HCT116 (cell line): ENCODE measurements around the gene TCP11L2. TPM values are rescaled to one million over a fixed set of nuclear protein-coding genes. Genes with fewer than 3 reads are reported as not detected.

Experiments
- ATAC-seq: fragments of 200-7000 bp; cut with Tn5 transposase; 2 replicates; pipeline ENCODE4 v1.9.1; 2020; ENCODE audit warnings: mild to moderate bottlenecking, moderate library complexity
- BruUV-seq: library from RNA; stranded (reverse); fragments of 400-500 nt; replicated peaks from 2 replicates; lab custom pipeline; 2021; lab: Mats Ljungman, UMichigan
- CTCF ChIA-PET: fragments of 300-600 bp; sonication (Branson Sonifier 250); formaldehyde crosslinking; loops from one replicate; lab custom pipeline; 2021; ENCODE audit warnings: antibody characterized with exemption; lab: Charles Lee
- POLR2A ChIA-PET: fragments of 300-600, 350-600 bp; sonication (Branson Sonifier 250); formaldehyde crosslinking; loops from one replicate; lab custom pipeline; 2021; ENCODE audit warnings: antibody characterized with exemption; lab: Charles Lee
- RAD21 ChIA-PET, 2 experiments: fragments of 300-600 bp; sonication (Branson Sonifier 250); formaldehyde crosslinking; loops; one replicate each; lab custom pipeline; 2023; ENCODE audit warnings: low total read pairs in 2 of 2; ENCODE audit not compliant: uncharacterized antibody in 2 of 2, unreplicated experiment in 2 of 2, low non-redundant PET in 1 of 2; lab: Charles Lee
- DNase-seq: peaks from one replicate; pipeline ENCODE4 v3.0.0-alpha.2; 2010; ENCODE audit warnings: low read depth, low spot score
- H2AFZ ChIP-seq: fragments of 200-600 bp; shearing (Covaris generic), sonication (generic); 2 replicates; pipeline ENCODE4 v1.6.1; 2017; ENCODE audit warnings: low read depth, mixed run types, mixed read lengths, antibody characterized with exemption, low read length; ENCODE audit not compliant: poor library complexity, severe bottlenecking
- H3K27ac ChIP-seq: 2 replicates; pipeline ENCODE4 v1.5.1; 2012; ENCODE audit warnings: low read depth, low read length
- H3K27me3 ChIP-seq: fragments of 200-600 bp; sonication (generic); 2 replicates; pipeline ENCODE4 v1.6.1; 2016; ENCODE audit warnings: mixed run types, low read length, mixed read lengths; ENCODE audit not compliant: insufficient read depth
- H3K36me3 ChIP-seq, 2 experiments: fragments of 200-500 bp in 1 of 2; fragments of 200-600 bp in 1 of 2; sonication (Bioruptor generic) in 1 of 2; sonication (generic) in 1 of 2; 2 replicates each; pipeline versions ENCODE4 v1.5.1 to v1.6.1; 2014 to 2016; ENCODE audit warnings: low read length in 2 of 2, inconsistent platforms in 1 of 2, mixed read lengths in 1 of 2, mixed run types in 1 of 2; ENCODE audit not compliant: insufficient read depth in 2 of 2, control insufficient read depth in 1 of 2
- H3K4me1 ChIP-seq, 2 experiments: fragments of 200-600 bp in 1 of 2; sonication (generic) in 1 of 2; 2 replicates each; pipeline versions ENCODE4 v1.5.1 to v1.6.1; 2012 to 2017; ENCODE audit warnings: low read length in 2 of 2, inconsistent platforms in 1 of 2, mild to moderate bottlenecking in 1 of 2, mixed read lengths in 1 of 2, mixed run types in 1 of 2, moderate library complexity in 1 of 2; ENCODE audit not compliant: insufficient read depth in 2 of 2, control insufficient read depth in 1 of 2
- H3K4me2 ChIP-seq: fragments of 200-600 bp; sonication (generic); 2 replicates; pipeline ENCODE4 v1.6.1; 2017; ENCODE audit warnings: mixed run types, low read length, mixed read lengths
- H3K4me3 ChIP-seq, 2 experiments: fragments of 200-600 bp in 1 of 2; sonication (generic) in 1 of 2; replicated peaks in 1 of 2; 2 replicates each; pipeline ENCODE4 v1.5.1; 2011 to 2016; ENCODE audit warnings: low read length in 2 of 2, control low read depth in 1 of 2, low read depth in 1 of 2, mild to moderate bottlenecking in 1 of 2, mixed read lengths in 1 of 2, mixed run types in 1 of 2
- H3K79me2 ChIP-seq: fragments of 200-600 bp; sonication (generic); 2 replicates; pipeline ENCODE4 v1.6.1; 2017; ENCODE audit warnings: mild to moderate bottlenecking, mixed run types, low read length, moderate library complexity, mixed read lengths; ENCODE audit not compliant: insufficient read depth
- H3K9ac ChIP-seq: fragments of 200-600 bp; sonication (generic); 2 replicates; pipeline ENCODE4 v1.6.1; 2016; ENCODE audit warnings: low read length, mixed read lengths
- H3K9me2 ChIP-seq: fragments of 200-600 bp; sonication (generic), shearing (Covaris generic); 2 replicates; pipeline ENCODE4 v1.6.1; 2017; ENCODE audit warnings: mixed run types, mild to moderate bottlenecking, moderate library complexity; ENCODE audit not compliant: insufficient read depth
- H3K9me3 ChIP-seq, 2 experiments: fragments of 200-500 bp in 1 of 2; fragments of 200-600 bp in 1 of 2; sonication (Bioruptor generic) in 1 of 2; sonication (generic) in 1 of 2; 2 replicates each; pipeline ENCODE4 v1.6.1; 2014 to 2017; ENCODE audit warnings: low read length in 2 of 2, mixed read lengths in 2 of 2, inconsistent platforms in 1 of 2, low read depth in 1 of 2, mild to moderate bottlenecking in 1 of 2, mixed run types in 1 of 2, moderate library complexity in 1 of 2; ENCODE audit not compliant: control insufficient read depth in 1 of 2, insufficient read depth in 1 of 2
- H4K20me1 ChIP-seq: fragments of 200-600 bp; sonication (generic), shearing (Covaris generic); 2 replicates; pipeline ENCODE4 v1.6.1; 2017; ENCODE audit warnings: mixed run types, mild to moderate bottlenecking, moderate library complexity; ENCODE audit not compliant: insufficient read depth
- CBX3 ChIP-seq: IDR thresholded peaks from 2 replicates; pipeline ENCODE4 v1.6.1; 2012; ENCODE audit warnings: low read depth
- CEBPB ChIP-seq: IDR thresholded peaks from 2 replicates; pipeline ENCODE4 v1.6.1; 2012; ENCODE audit warnings: low read depth
- EGR1 ChIP-seq: IDR thresholded peaks from 2 replicates; pipeline ENCODE4 v1.6.1; 2012; ENCODE audit warnings: low read depth
- ELF1 ChIP-seq: IDR thresholded peaks from 2 replicates; pipeline ENCODE4 v1.6.1; 2012; ENCODE audit warnings: low read depth, borderline replicate concordance
- EZH2 ChIP-seq: fragments of 200-600 bp; sonication (generic); IDR thresholded peaks from 2 replicates; pipeline ENCODE4 v1.6.1; 2017; ENCODE audit warnings: antibody characterized with exemption, mixed run types
- JUND ChIP-seq: IDR thresholded peaks from 2 replicates; pipeline ENCODE4 v1.6.1; 2012
- POLR2A ChIP-seq: IDR thresholded peaks from 2 replicates; pipeline ENCODE4 v1.7.0; 2011; ENCODE audit warnings: borderline replicate concordance; ENCODE audit not compliant: insufficient read depth, insufficient read length; ENCODE audit errors: extremely low read depth
- POLR2AphosphoS5 ChIP-seq: IDR thresholded peaks from 2 replicates; pipeline ENCODE4 v1.6.1; 2011; ENCODE audit warnings: mild to moderate bottlenecking, low read depth, low read length, moderate library complexity
- RAD21 ChIP-seq: IDR thresholded peaks from 2 replicates; pipeline ENCODE4 v1.6.1; 2012; ENCODE audit warnings: low read depth, mild to moderate bottlenecking
- SIN3A ChIP-seq: IDR thresholded peaks from 2 replicates; pipeline ENCODE4 v1.6.1; 2012; ENCODE audit warnings: low read depth
- SP1 ChIP-seq: IDR thresholded peaks from 2 replicates; pipeline ENCODE4 v1.6.1; 2012; ENCODE audit warnings: low read depth
- TCF7L2 ChIP-seq: IDR thresholded peaks from 2 replicates; pipeline ENCODE4 v1.7.0; 2011; ENCODE audit warnings: borderline replicate concordance, inconsistent platforms; ENCODE audit not compliant: insufficient read depth, insufficient read length; ENCODE audit errors: extremely low read depth
- ZFX ChIP-seq: fragments of 450-650 bp; IDR thresholded peaks from 2 replicates; pipeline ENCODE4 v1.6.1; 2017
- intact Hi-C: fragments of 100-400 bp; cut with micrococcal nuclease; formaldehyde crosslinking; loops from 2 replicates; pipeline ENCODE4 v1.10.0; 2022
- total RNA-seq: library from RNA; stranded (reverse); gene quantifications from one replicate; pipeline ENCODE4 v1.2.1, GENCODE V29; 2021; ENCODE audit not compliant: unreplicated experiment
- TF ChIP-seq, protein P1 (sequence below): IDR thresholded peaks from 2 replicates; pipeline ENCODE4 v1.6.1; 2011; ENCODE audit warnings: mild to moderate bottlenecking, low read length, moderate library complexity; ENCODE audit not compliant: insufficient replicate concordance; ENCODE audit errors: extremely low read depth
- TF ChIP-seq, protein P2 (sequence below): IDR thresholded peaks from 2 replicates; pipeline ENCODE4 v1.6.1; 2012
- TF ChIP-seq, protein P3 (sequence below): IDR thresholded peaks from 2 replicates; pipeline ENCODE4 v1.6.1; 2012

The TCP11L2 gene
- total RNA-seq, 1 experiment from 2014 or later: 14.4 TPM

DNA sequence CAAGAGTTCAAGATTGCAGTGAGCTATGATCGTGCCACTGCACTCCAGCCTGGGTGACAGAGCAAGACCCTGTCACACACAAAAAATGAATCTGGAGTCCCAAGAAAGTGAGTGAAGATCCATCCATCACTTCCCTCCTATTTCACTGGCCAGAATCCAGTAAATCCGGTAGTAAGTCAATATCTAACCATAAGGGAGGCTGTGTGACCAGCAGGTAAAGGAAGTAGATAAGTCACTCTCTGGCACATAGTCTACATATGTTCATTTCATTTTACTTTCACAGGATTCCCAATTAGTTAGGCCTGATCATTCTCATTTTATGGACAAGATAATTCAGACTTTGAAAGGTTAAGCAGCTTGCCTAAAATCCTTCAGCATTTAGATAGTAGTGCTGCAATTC, 11.9 kb upstream of the TCP11L2 start:
- Histone ChIP-seq H3K9ac (no peak overlapping the region), H3K4me3 (no peak overlapping the region), H3K4me1 (peaks cover 7 to 19% of the 10 kb centered on the region in 2 experiments), H2AFZ (no peak overlapping the region), H3K9me2 (no peaks in the 10 kb centered on the region), H3K4me2 (no peak overlapping the region), H3K36me3 (no peaks in the 10 kb centered on the region), H4K20me1 (no peaks in the 10 kb centered on the region), H3K9me3 (no peaks in the 10 kb centered on the region), H3K79me2 (no peaks in the 10 kb centered on the region), H3K27ac (no peak overlapping the region), H3K27me3 (no peaks in the 10 kb centered on the region)
- BruUV-seq: no TSS peak
- POLR2A ChIA-PET: interaction anchor here (0.6 kb wide), 1 partner anchor 398 kb away, joined by 3 read pairs; no protein-coding TSS in a partner anchor
- DNase-seq (no peak), ATAC-seq (no peak)
- TF ChIP-seq ZFX (no peak), CBX3 (no peak), SIN3A (no peak), CEBPB (no peak), POLR2AphosphoS5 (no peak), EGR1 (no peak)
- TF ChIP-seq, protein P1, sequence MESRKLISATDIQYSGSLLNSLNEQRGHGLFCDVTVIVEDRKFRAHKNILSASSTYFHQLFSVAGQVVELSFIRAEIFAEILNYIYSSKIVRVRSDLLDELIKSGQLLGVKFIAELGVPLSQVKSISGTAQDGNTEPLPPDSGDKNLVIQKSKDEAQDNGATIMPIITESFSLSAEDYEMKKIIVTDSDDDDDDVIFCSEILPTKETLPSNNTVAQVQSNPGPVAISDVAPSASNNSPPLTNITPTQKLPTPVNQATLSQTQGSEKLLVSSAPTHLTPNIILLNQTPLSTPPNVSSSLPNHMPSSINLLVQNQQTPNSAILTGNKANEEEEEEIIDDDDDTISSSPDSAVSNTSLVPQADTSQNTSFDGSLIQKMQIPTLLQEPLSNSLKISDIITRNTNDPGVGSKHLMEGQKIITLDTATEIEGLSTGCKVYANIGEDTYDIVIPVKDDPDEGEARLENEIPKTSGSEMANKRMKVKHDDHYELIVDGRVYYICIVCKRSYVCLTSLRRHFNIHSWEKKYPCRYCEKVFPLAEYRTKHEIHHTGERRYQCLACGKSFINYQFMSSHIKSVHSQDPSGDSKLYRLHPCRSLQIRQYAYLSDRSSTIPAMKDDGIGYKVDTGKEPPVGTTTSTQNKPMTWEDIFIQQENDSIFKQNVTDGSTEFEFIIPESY: no peak
- TF ChIP-seq, protein P2, sequence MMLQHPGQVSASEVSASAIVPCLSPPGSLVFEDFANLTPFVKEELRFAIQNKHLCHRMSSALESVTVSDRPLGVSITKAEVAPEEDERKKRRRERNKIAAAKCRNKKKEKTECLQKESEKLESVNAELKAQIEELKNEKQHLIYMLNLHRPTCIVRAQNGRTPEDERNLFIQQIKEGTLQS: no peak
- RAD21 ChIA-PET: no interaction called here
- CTCF ChIA-PET: interaction anchor here (0.9 kb wide), 1 partner anchor 54 kb away, joined by 5 read pairs; no protein-coding TSS in a partner anchor
- intact Hi-C loops: no loop called here

DNA sequence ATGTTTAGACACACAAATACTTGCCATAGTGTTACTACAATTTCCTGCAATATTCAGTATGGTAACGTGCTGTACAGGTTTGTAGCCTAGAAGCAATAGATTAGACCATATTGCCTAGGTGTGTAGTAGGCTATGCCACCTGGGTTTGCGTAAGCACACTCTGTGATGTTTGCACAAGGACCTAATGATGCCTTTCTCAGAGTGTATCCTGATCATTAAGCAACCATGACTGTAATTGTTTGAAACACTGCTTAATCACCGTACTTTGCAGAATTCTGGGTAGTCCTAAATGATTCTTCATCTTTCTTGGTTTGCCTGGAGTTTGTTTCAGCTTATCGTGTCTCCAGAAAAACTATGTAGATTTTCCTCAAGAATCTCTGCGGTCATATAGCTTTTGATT, 11.2 kb upstream of the TCP11L2 start:
- no peak overlapping the region for H3K9ac ChIP-seq
- no peak overlapping the region for H3K4me2 ChIP-seq
- H3K27ac ChIP-seq: no peak overlapping the region
- no peaks in the 10 kb centered on the region for H3K27me3 ChIP-seq
- DNase-seq: no peak
- ChIA-PET CTCF (interaction anchor here (0.9 kb wide), 1 partner anchor 54 kb away, joined by 5 read pairs; no protein-coding TSS in a partner anchor), POLR2A (interaction anchor here (0.6 kb wide), 1 partner anchor 399 kb away, joined by 3 read pairs; no protein-coding TSS in a partner anchor), RAD21 (no interaction called here)
- no TSS peak for BruUV-seq
- H2AFZ ChIP-seq: no peak overlapping the region
- H3K4me1 ChIP-seq: peaks cover 7 to 25% of the 10 kb centered on the region in 2 experiments
- no peaks in the 10 kb centered on the region for H3K36me3 ChIP-seq
- intact Hi-C loops: no loop called here
- no peaks in the 10 kb centered on the region for H3K9me3 ChIP-seq
- H3K4me3 ChIP-seq: no peak overlapping the region
- no peaks in the 10 kb centered on the region for H4K20me1 ChIP-seq
- no peak for ATAC-seq
- no peaks in the 10 kb centered on the region for H3K79me2 ChIP-seq
- H3K9me2 ChIP-seq: no peaks in the 10 kb centered on the region
- TF ChIP-seq, protein P2: no peak
- TF ChIP-seq ZFX (no peak), JUND (no peak), EGR1 (no peak), SP1 (no peak), POLR2A (no peak), TCF7L2 (no peak), POLR2AphosphoS5 (no peak), CBX3 (no peak), RAD21 (no peak), ELF1 (no peak), EZH2 (no peak)
- TF ChIP-seq, protein P3, sequence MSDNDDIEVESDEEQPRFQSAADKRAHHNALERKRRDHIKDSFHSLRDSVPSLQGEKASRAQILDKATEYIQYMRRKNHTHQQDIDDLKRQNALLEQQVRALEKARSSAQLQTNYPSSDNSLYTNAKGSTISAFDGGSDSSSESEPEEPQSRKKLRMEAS: no peak
- TF ChIP-seq, protein P1: no peak
